SKM-1 (cell line): ENCODE data around the gene MYH6.
"Not testable (repeated sequence)": the region's sequence is repeated elsewhere in the genome, so short reads cannot be mapped to it uniquely, and the experiment has no call there.

Experiments used
- DNase-seq: peaks from one replicate; lab custom pipeline; 2025; ENCODE audit not compliant: unreplicated experiment; lab: John Stamatoyannopoulos, UW

Gene MYH6

GRCh38 chr14:23407516-23408306 is at the start of gene MYH6:
Gene MYH6 (minus strand): TSS chr14:23408273. CDS start chr14:23407223, 1,050 bp downstream.
- DNase-seq = no peak

GRCh38 chr14:23456883-23457586 is 49.0 kb upstream of the MYH6 start:
- not testable (repeated sequence) for DNase-seq

- no peak for DNase-seq
Observed at GRCh38 chr14:23454445-23454856, 46.4 kb upstream of the MYH6 start.

GRCh38 chr14:23452237-23452636 is 44.2 kb upstream of the MYH6 start:
- DNase-seq = no peak

DNA sequence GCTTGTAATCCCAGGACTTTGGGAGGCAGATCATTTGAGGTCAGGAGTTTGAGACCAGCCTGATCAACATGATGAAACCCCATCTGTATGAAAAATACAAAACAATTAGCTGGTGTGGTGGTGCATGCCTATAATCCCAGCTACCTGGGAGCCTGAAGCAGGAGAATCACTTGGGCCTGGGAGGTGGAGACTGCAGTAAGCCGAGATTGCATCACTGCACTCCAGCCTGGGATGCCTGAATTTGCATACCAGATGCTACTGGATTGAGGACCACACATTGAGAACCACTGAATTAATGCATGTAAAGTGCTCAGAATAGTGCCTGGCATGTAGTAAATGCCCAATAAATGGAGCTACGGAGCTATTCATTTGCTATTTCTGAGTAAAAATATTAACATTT is 42.3 kb upstream of the MYH6 start:
- DNase-seq = no peak

GRCh38 chr14:23449314-23449713 is 41.2 kb upstream of the MYH6 start:
- DNase-seq = no peak

GRCh38 chr14:23447361-23448350 is 39.6 kb upstream of the MYH6 start:
- no peak for DNase-seq

- no peak for DNase-seq
Observed at GRCh38 chr14:23446291-23446851, 38.3 kb upstream of the MYH6 start.

- DNase-seq = no peak
Observed at GRCh38 chr14:23445773-23446172, 37.7 kb upstream of the MYH6 start.

- DNase-seq = no peak
Observed at GRCh38 chr14:23444314-23444713, 36.2 kb upstream of the MYH6 start.

GRCh38 chr14:23443881-23444280 is 35.8 kb upstream of the MYH6 start:
- DNase-seq = no peak

- DNase-seq = no peak
Observed at GRCh38 chr14:23443411-23443812, 35.3 kb upstream of the MYH6 start.

- no peak for DNase-seq
Observed at GRCh38 chr14:23442721-23443356, 34.8 kb upstream of the MYH6 start.

GRCh38 chr14:23441076-23441475 is 33.0 kb upstream of the MYH6 start:
- DNase-seq = no peak

- DNase-seq = no peak
Observed at GRCh38 chr14:23439107-23439835, 31.2 kb upstream of the MYH6 start.

DNA sequence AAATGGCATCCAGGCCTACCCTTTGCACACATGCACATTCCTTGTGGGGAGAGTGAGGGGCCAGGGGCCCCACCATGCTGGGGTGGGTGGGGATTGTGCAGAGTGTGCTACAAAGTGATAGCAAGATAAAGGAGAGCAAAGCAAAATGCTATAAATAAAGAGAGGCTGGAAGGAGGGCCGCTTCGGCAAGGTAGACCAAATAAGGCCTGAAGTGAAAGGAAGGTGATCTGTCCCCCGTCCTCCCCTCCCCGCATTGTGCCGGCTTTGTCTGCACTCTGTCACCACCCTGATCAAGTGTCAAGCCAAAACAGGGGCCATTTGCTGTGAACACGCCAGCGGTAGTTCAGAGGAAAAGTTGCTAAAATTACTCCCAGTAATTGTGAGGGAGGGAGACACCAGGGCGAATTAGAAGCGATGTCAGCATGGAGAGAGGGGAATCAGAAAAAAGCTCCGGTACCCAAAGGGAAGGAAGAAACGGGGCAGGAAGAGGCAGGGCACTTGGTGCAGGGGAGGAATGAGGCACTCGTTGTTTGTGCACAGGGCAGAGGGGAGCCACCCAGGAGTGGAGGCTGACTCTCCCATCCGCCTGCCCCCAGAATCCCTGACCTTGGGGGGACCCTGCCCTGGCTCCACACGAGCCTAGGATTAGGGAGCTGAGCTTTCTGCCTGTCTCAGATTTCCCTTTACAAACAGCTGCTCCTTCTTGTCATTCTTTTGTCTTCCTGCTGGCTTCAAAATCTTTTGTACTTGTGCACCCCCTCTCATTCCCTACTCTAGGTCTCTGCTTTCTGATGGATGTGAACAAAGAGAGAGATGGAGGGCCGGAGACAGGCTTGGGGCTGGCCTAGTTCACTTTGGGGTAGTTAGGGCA is 30.3 kb upstream of the MYH6 start:
- no peak for DNase-seq

- no peak for DNase-seq
Observed at GRCh38 chr14:23437133-23438100, 29.3 kb upstream of the MYH6 start.
